NCI-H2196 treated with DMSO at 0.1 percent for 48 hours (cell line): ENCODE data around the gene C5AR2.
A peak's percentile ranks its signal among the peaks of the same experiment; 100 is the strongest.
"Not testable (repeated sequence)": the region's sequence is repeated elsewhere in the genome, so short reads cannot be mapped to it uniquely, and the experiment has no call there.

ENCODE experiments used
- DNase-seq: peaks from one replicate; lab custom pipeline; 2025; ENCODE audit not compliant: unreplicated experiment; lab: John Stamatoyannopoulos, UW

Gene C5AR2

DNA sequence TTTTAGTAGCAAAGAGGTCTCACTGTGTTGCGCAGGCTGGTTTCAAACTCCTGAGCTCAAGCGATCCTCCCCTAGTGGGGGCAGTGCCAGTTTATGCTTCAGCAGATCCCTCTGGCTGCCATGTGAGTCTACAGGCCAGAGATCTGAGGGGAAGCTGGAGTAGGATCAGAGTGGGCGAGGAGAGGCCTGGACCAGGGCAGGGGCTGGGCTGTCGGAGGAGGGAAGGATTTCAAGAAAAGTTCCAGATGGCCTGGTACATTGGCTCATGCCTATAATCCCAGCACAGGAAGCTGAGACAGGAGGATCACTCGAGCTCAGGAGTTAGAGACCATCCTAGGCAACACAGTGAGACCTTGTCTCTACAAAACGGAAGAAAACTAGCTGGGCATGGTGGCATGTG is 27.0 kb downstream of the C5AR2 start:
- DNase-seq = no peak

DNA sequence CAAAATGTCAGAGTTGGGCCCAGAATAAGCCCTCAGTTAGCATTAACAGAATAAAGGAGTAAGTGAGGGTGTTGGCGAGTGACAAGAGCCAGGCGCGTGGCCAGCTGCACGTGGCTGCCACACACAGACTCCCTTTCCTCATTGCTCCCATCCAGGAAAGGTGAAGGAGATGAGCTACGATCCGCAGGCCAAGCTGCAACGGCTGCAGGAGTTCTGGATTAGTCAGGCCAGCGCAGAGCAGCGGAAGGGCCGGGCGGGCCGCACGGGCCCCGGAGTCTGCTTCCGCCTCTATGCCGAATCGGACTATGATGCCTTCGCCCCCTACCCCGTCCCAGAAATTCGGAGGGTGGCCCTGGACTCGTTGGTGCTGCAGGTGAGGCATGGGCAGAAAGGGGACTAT is 30.3 kb downstream of the C5AR2 start:
- DNase-seq = no peak

DNA sequence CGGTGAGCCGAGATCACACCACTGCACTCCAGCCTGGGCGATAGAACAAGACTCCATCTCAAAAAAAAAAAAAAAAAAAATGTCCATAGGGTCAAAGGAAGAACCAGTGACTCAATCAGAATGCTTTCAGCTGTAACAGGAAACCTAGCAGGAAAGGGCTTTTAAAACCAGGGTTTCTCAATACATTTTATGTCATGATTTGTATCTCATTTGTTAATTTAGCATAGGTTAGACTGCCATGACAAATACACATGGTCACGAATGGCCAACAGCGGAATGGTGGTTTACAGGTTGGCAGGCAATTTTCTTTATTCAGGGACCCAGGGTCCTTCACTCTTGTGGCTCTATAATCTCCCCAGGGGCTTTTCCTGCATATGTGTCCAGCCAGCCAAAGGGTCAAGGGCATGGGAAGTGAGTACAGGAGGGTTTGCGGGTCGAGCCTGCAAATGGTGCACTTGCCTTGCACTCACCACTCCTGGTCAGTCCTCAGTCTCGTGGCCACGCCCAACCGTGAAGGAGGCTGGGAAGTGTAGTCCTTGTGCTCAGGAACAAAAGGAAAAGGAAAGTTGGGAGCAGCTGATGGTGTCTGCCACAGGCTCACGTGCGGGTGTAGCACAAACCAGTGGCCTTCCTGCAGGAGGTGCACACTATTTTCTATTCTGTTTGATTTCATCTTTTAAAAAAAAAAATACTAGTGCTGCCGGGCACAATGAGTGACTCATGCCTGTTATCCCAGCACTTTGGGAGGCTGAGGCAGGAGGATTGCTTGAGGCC is 32.0 kb downstream of the C5AR2 start:
- DNase-seq = no peak

DNA sequence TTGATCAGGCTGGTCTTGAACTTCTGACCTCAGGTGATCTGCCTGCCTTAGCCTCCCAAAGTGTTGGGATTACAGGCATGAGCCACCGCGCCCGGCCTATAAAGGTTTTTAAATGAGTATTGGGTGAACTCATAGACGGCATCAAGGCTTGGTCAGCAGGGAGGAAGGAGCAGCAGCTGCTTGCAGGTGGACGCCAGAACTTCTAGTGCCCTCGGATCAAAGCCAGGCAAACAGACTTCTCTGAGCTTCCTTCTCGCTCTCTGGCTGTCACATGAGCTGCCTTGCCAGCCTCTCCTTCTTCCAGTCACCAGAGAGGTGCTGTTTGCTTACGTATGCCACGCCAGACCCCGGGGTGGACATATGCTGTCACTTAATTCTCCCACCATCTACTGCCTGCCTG is 33.5 kb downstream of the C5AR2 start:
- not testable (repeated sequence) for DNase-seq

DNA sequence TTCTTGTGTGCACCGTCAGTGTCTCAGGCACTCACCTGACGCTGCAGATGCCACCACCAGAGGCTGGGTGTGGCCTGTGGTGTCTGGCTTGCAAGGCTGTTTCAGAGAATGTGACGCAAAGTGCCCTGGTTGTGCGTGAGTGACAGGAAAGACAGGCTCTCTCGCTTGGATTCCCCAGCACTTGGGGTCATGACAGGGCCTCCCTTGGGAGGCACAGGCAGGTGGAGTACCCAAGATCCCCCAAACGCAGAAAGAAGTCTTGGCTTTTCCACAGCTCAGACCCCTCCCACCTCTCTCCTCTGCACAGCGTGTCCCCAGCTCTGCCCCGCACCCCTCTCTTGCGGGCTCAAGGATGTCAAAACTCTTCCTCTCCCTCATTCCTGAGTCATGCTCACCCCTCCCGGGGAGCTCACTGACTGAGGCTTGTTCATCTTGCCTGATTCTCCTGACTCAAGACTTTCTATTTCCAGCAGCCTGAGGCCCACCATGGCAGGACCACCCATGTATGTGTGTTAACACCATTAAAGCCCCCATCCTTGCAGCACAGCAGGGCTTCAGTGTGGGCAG is 38.2 kb downstream of the C5AR2 start:
- no peak for DNase-seq

DNA sequence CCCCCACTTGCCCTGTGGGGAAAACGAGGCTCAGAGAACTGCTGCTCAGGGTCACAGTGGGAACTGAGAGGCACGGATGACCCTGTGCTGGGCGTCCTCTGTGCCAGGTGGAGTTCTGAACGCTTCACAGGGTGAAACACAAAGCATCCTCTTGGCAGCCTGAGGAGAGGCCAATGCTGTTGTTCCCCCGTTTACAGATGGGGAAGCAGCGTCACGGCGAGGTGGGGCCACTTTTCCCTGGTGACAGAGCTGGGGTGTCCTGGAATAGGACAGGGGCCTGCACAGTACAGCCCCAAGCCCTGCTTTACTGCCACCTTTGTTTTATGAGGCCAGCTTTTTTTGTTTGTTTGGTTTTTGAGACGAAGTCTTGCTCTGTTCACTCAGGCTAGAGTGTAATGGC is 39.3 kb downstream of the C5AR2 start:
- DNase-seq = no peak

DNA sequence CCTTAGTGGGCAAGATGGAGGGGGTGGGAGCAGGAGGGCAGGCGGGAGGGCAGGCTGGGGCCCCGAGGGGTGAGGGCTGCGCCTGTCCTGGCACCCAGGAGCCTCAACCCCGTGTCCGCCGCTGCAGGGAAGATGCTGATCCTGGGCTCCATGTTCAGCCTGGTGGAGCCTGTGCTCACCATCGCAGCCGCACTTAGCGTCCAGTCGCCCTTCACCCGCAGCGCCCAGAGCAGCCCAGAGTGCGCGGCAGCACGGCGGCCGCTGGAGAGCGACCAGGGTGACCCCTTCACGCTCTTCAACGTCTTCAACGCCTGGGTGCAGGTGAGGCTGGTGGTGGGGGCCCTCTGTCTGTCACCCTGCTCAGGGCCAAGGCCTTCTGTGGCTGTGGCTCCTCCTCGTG is 40.6 kb downstream of the C5AR2 start:
- DNase-seq = no peak

DNA sequence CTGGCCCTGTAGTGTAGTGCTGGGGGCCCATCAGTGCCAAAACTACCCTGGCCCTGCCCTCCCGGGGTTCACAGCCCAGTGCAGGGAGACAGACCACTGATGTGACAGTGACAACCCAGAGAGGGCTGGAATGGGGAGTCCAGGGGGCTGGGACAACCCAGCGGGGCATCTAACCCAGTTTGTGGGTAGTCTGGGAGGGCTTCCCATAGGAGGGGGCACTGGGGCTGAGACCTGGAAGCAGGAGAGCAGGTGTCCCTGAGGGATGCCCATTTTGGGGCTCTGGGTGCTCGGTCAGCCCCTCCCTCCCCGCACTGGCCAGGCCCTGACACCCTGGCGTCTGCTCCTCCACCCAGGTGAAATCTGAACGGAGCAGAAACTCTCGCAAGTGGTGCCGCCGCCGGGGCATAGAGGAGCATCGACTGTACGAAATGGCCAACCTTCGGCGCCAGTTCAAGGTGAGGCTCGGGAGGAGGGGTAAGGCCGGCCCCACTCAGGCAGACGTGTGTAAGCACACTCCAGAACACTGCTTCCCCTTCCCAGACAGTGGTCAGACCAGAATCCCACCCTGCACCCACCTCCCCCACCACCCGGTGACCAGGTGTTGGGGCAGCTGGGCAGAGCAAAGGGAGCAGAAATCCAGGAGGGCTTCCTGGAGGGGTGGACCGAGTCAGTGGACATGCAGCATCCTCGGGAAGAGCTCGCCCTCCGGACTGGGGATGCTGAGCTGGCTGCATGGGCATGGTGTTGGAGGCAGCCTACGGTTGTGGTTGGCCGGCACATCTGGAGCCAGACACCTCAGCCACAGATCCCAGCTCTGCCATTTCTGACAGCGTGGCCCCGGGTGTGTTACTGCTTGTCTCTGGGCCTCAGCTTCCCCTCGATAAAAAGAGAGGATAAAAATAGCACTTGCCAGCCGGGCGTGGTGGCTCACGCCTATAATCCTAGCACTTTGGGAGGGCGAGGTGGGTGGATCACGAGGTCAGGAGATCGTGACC is 41.6 kb downstream of the C5AR2 start:
- no peak for DNase-seq

DNA sequence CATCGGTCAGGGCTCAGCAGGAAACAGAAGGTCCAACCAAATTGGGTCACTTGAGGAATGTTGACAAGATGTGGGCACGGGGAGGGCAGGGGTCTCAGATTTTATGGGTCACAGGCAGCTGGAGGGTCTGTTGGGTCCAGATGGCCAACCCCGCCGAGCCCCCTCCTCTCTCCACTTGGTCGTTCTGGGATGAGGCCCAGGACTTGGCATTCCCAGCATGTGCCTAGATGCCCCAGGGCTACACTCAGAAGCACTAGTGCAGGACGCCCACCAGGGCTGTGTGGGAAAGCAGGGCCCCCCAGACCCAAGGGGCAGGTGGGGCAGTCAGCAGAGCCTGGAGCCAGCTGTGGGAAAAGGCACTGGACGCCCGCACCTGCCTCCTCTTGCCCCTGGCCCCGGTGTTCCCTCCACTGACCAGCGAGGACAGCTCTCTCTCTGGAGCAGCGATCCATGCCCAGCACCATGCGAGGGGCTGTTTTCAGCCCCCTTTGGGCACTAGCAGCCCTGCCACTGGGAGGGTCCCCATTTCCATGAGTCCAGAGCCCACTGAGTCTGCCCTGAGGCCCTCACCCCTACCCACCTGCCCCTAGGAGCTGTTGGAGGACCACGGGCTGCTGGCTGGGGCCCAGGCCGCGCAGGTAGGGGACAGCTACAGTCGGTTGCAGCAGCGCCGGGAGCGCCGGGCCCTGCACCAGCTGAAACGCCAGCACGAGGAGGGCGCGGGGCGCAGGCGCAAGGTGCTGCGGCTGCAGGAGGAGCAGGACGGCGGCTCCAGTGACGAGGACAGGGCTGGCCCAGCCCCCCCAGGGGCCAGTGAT is 43.1 kb downstream of the C5AR2 start:
- DNase-seq = no peak

DNA sequence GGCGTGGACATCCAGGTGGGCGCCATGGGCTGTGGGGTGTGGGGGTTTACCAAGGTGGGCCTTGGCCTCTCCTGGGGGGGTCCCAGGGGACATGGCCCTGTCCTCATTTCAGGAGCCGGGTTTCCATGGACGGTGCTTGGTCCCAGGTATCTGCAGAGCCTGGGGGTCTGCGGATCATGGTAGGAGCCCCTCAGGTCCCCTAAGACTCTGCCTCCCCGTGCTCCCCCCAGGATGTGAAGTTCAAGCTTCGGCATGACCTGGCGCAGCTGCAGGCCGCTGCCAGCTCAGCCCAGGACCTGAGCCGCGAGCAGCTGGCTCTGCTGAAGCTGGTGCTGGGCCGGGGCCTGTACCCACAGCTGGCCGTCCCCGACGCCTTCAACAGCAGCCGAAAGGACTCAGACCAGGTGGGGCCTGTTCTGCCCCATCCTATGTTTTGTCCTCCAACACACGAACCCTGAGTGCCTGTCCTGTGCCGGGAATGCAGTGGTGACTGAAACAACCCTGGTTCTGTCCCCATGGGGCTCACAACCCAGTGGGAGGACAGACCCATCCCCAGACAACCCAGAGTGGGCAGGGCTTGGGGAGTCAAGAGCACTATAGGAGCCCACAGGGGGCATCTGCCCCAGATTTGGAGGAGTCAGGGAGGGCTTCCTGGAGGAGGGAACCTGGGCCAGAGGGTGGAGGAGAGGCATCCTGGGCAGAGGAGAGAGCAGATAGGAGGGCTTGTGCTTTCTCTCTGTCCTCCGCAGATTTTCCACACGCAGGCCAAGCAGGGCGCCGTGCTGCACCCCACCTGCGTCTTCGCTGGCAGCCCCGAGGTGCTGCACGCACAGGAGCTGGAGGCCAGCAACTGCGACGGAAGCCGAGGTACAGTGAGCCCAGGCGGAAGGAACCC is 44.0 kb downstream of the C5AR2 start:
- no peak for DNase-seq

DNA sequence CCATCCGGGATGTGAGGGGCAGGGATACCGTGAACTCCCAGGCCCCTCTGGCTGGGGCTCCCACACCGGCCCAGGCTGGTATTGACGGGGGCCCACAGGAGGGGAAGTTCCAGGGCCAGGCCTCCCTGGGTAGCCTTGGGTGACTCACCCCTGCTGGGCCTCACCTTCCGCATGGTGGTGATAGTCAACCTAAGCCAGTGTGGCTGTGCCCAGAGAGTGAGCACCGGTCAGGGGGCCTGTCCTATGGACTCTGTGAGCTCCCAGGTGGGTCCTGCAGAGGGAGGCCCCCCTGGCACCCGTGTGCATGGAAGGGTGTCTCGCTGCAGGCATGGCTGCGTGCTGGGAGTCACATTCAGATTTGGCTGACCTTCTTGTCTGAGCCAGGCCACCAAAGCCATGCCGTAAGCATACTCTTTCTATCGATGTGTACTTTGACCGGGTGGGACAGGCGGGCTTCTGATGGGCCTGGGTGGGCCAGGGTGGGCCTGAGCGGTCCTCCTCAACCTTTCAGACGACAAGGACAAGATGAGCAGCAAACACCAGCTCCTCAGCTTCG is 44.7 kb downstream of the C5AR2 start:
- DNase-seq = no peak

DNA sequence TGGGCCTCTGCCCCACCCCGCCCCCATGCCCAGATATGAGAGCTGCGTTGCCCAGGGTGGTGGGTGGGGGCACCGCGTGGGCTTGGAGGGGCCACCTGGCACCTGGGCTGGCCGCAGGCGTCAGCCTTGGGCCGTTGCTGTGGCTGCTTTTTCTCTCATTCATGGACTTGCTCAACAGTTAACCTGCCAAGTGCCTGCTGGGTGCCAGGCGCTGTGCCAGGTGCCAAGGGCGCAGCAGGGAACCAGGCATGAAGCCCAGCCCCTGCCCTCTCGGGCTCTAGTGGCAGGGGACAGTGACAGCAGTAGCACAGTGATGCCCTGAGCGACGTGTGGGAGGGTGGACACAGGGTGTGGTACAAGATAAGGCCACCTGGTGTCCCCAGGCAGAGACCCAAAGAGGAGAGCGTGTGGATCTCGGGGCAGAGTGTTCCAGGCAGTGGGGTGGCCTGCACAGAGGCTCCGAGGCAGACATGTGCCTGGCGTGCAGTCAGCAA is 45.3 kb downstream of the C5AR2 start:
- peak; percentile 58 for DNase-seq

DNA sequence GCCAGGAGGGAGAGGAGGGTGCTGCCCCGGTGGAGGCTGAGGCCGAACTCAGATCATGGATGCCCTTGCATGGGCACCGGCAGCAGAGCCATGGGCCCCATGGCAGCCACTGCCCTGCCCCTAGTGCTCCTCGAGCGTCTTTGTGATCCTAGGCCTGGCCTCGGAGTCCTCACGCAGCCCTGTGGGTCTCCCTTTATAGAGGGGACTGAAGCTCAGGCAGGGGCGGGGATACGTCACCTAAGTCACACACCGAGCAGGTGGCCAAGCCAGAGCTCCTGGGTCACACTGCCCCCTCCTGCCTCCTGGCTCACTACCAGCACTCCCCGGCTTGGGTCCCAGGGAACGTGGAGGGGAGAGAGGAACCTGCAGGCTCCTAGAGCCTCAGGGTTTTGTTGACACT is 45.8 kb downstream of the C5AR2 start:
- DNase-seq = no peak

DNA sequence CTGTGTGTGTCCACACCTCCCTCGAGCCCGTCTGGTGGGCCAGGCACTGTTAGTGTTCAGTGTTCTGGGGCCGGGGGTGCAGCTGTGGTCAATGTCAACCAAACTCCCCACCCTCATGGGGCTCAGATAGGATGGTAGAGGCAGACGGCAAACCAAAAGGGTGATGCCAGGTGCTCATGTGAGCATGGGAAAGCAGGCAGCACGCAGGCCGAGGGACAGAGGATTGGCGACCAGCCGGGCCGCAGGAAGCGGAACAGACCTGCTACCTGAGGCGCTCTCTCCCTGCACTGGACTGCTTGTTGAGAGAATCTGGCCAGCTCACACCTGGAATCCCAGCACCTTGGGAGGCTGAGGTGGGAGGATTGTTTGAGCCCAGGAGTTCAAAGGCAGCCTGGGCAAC is 46.3 kb downstream of the C5AR2 start:
- no peak for DNase-seq

DNA sequence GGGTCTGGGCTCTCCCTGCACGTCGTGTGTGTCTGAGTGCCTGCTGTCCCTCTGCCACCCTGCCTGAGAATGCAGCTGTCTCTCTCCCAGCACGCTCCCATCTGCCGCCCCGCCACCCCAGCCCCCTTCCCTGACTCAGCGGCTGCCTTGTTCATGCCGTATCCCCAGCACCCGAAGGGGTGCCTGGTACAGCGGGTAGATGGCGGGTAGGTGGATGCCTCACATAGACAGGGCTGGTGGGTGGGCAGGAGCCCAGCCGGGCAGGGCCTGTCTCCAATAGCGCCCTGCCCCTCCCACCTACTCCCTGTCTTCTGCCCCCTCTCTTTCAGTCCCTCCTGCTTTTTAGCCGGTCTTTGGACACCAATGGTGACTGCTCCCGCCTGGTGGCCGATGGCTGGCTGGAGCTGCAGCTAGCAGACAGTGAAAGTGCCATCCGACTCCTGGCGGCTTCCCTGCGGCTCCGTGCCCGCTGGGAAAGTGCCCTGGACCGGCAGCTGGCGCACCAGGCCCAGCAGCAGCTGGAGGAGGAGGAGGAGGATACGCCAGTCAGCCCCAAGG is 47.5 kb downstream of the C5AR2 start:
- DNase-seq = no peak

DNA sequence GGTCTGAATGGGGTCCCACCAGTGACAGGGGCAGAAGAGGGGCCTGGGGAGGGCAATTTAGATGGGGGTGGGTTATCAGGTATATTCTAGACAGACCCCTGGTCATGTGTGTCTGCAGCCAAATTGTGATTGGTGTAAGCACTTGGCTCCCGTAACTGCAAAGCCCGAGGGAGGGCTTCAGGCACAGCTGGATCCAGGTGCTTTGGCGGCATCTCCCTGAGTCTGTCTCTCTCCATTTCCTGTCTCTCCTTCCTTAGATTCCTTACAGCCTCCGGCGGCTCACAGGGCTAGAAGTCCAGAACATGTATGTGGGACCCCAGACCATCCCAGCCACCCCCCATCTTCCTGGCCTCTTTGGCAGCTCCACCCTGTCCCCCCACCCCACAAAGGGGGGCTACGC is 48.6 kb downstream of the C5AR2 start:
- no peak for DNase-seq

DNA sequence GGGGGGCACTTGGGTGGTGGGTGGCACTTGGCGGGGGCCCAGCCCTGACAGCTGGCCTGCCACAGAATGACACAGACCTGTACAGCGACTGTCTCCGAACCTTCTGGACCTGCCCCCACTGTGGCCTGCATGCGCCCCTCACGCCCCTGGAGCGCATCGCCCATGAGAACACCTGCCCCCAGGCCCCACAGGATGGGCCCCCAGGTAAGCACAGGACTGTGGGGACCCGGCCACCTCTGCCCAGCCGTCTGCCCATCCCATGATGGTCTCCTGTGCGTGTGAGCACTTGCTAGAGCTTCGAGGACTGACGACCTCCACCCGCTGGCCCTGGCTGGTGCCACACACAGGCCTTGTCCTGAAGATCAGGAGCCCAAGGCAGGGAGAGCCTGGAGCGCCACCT is 49.1 kb downstream of the C5AR2 start:
- no peak for DNase-seq

DNA sequence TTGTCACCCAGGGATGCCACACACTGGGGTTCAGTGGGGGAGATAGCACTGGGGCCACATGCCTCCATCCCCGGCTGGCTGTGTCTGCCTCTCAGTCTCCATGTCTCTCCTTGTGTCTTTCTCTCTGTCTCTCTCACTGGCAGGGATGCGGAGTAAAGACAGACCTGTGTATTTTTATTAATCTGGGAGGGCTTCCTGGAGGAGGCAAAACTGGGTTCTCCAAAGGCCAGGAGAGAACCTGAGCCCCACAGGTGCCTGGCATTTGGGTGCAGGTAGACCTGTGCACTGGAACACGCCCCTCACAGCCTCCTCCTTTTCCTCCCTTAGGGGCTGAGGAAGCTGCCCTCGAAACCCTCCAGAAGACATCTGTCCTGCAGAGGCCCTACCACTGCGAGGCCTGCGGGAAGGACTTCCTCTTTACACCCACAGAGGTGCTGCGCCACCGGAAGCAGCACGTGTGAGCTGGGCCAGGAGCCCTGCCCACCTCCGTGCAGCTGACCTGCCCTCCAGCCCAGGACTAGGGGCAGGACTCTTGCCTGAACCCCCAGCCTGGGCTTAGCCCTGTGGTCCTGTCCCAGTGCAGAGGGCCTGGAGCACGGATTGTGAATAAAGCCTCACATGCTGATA is 49.8 kb downstream of the C5AR2 start:
- no peak for DNase-seq

DNA sequence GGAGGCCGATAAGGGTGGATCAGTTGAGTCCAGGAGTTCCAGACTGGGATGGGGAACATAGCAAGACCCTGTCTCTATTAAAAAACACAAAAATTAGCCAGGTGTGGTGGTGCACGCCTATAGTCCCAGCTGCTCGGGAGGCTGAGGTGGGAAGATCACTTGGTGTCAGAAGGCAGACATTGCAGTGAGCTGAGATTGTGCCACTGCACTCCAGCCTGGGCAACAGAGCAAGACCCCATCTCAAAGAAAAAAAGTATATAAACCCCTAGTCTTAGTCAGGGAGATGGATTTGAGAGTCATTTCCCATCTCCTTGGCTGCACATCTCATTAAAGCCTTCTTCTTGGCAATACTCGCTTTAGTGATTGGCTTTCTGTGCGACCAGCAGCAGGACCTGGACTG is 51.9 kb downstream of the C5AR2 start:
- DNase-seq = not testable (repeated sequence)
